ENCODE data around the gene ERBB4. TPM values are rescaled to one million over a fixed set of nuclear protein-coding genes. Genes with fewer than 3 reads are reported as not detected.
"Not testable (repeated sequence)": the region's sequence is repeated elsewhere in the genome, so short reads cannot be mapped to it uniquely, and the experiment has no call there.

Gene ERBB4
- total RNA-seq, 1 experiment from 2014 or later: 0.06 TPM

- peak; percentile 65 for DNase-seq (ENCODE audit: low read depth)
These were observed 927.5 kb downstream of the ERBB4 start for GRCh38 chr2:211611061-211611518.

GRCh38 chr2:211609127-211609526 lies 929.5 kb downstream of the ERBB4 start:
- DNase-seq (ENCODE audit: low read depth): no peak

DNA sequence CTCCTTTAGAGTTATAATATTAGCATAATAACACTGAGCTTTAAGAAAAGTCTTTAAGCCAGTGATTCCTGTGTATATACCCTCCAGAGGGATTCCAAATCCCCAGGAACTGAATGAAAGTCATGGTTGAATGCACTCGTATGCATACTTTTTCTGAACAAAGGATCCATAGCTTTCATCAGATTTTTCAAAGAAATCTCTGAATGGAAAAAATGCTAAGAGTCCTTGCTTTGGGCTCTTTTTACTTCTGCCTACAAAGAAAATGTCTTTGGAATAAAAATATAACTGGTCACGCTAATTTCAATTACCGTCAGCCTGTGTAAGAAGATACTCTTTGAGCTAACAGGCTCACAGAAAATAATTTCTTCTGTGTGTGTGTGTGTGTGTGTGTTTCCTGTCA lies 939.5 kb downstream of the ERBB4 start:
- DNase-seq (ENCODE audit: low read depth): no peak

- no peak for DNase-seq (ENCODE audit: low read depth)
These were observed 940.4 kb downstream of the ERBB4 start for GRCh38 chr2:211598238-211598637.

GRCh38 chr2:211592006-211592405 lies 946.6 kb downstream of the ERBB4 start:
- DNase-seq (ENCODE audit: low read depth): not testable (repeated sequence)

- no peak for DNase-seq (ENCODE audit: low read depth)
These were observed 947.2 kb downstream of the ERBB4 start for GRCh38 chr2:211591426-211591825.

DNA sequence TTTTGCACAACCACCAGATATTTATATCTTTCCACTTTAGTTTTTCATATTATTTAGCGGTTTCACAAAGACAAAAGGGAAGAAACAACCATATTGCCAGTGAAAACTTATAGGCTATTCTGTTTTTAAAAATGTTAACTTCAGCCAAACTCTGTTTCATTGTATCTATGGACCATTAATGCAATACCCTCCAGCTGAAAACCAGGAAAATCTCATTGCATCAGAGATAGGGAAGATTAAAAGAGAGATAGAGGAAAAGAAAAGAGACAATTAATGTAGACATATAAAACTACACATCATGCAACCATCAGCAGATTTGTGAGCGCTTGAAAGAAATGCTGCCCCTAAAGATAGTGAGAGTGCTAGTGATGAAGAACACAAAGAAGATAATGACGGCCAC lies 970.2 kb downstream of the ERBB4 start:
- DNase-seq (ENCODE audit: low read depth): no peak

DNA sequence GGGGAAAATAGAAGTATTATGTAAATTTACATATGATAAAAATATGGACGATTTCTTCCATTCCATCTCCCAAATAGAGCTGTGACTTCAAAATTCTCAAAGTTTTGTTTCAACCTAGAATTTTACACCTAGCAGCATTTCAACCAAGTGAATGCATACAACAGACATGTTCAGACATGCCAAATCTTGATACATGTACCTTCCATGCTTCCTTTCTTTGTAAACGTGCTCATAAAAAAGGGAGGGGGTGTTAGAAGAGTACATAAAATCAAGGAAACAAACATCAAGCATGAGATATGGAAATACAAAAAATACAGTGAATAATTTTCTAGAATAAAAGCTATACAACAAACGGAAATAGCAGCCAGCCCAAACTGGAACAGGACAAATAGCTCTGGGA lies 974.2 kb downstream of the ERBB4 start:
- DNase-seq (ENCODE audit: low read depth): no peak

- no peak for DNase-seq (ENCODE audit: low read depth)
These were observed 993.0 kb downstream of the ERBB4 start for GRCh38 chr2:211545582-211545981.

GRCh38 chr2:211534632-211535031 lies 1004.0 kb downstream of the ERBB4 start:
- peak; percentile 5 for DNase-seq (ENCODE audit: low read depth)

DNA sequence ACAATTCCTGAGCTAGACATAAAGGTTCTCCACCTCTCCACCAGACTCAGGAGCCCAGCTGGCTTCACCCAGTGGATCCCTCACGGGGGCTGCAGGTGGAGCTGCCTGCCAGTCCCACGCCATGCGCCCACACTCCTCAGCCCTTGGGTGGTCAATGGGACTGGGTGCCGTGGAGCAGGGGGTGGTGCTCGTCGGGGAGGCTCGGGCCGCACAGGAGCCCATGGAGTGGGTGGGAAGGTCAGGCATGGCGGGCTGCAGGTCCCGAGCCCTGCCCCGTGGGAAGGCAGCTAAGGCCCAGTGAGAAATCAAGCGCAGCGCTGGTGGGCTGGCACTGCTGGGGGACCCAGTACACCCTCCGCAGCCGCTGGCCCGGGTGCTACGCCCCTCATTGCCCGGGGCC lies 1014.4 kb downstream of the ERBB4 start:
- not testable (repeated sequence) for DNase-seq (ENCODE audit: low read depth)

DNA sequence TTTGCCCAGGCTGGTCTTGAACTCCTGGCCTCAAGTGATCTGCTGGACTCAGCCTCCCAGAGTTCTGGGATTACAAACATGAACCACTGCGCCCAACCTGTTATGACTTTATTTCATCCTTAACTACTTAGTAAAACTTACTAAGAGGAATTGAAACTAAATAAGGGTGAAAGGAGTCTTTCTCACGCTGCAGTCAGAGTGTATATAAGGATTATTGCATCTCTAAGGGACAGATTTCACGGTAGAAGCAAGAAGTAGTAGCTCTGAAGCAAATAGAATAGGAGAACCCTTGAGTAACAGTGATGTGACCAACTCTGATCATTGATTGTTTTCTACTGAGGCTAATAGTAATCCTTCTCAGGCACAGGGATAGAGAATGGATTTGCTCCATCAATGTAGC lies 1022.1 kb downstream of the ERBB4 start:
- DNase-seq (ENCODE audit: low read depth): no peak

DNA sequence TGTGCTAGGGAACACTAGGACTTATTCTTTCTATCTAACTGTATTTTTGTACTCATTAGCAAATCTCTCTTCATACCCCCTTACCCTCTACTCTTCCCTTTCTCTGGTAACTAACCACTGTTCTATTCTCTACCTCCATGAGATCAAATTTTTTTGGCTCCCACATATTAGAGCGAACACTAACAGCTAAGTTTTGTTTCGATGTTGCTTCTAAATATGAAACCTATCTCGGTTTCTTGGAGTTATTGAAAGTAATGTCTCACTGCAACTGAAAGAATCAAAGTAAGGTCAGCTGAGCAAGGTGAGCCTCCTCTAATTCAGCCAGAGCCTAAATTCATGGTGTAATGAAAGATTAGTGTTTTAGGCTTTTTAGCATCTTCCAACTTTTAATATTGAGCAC lies 1024.6 kb downstream of the ERBB4 start:
- no peak for DNase-seq (ENCODE audit: low read depth)

GRCh38 chr2:211513446-211513845 lies 1025.2 kb downstream of the ERBB4 start:
- no peak for DNase-seq (ENCODE audit: low read depth)

- DNase-seq (ENCODE audit: low read depth): no peak
These were observed 1025.8 kb downstream of the ERBB4 start for GRCh38 chr2:211512806-211513205.

- DNase-seq (ENCODE audit: low read depth): no peak
These were observed 1034.7 kb downstream of the ERBB4 start for GRCh38 chr2:211503856-211504255.

DNA sequence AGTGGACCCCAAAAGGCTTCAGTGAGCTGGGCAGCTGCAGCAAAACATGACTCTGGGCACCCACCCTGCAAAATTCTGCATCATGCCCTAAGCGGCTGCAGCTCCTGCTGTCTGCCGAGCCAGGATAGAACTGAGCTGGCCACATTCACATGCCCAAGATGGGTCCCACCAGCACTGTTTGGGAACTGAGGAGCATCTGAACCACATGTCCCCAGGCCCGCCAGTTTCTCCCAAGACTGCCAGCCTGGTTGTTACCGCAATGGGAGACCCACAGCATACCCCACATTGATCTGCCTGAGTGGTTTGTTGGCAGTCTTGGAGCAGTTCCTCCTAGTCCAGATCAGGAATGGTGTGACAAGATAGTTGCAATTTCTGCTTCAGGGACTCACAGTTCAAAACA lies 1035.4 kb downstream of the ERBB4 start:
- no peak for DNase-seq (ENCODE audit: low read depth)

DNA sequence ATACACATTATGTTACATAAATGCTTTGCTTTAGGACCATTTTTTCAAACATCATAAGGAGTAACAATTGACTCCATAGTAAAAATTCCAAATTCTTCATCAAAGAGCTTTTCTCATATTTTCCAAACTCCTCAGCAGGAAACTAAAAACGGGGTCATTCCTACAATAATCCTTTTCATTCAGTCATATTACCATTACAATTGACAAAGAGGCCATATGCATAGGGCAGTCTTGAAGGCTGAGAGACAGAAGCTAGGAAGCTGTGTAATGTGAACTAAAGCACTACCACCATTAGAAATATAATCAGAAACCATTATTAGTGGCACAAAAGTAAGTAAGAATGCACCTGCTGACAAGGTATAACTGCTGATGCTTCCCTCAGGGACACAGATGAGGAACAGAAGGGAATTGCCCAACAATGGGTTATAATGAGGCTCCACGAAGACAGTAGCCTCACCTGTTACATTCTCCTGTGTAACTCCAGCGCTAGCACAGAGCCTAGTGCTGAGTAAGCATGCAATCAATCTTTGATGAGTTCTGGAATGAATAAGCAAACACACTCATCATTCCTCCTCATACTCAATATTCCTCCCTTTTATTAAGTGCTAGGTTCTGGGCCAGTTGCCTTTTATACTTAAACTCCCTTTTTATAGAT lies 1039.9 kb downstream of the ERBB4 start:
- DNase-seq (ENCODE audit: low read depth): no peak

- DNase-seq (ENCODE audit: low read depth): no peak
These were observed 1043.3 kb downstream of the ERBB4 start for GRCh38 chr2:211495339-211495738.

- DNase-seq (ENCODE audit: low read depth): no peak
These were observed 1044.1 kb downstream of the ERBB4 start for GRCh38 chr2:211494536-211494935.

DNA sequence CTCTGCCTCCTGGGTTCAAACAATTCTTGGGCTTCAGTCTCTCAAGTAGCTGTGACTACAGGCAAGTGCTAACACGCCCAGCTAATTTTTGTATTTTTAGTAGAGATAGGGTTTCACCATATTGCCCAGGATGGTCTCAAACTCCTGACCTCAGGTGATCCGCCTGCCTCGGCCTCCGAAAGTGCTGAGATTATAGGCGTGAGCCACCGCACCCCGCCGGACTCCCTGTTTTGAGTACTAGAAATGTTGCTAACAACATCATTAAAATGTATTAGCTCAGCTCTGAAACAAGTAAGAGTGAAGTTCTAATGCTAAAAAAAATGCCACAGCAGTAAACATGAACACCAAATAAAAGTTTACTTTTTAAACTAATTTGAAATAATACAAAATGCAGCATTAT lies 1044.5 kb downstream of the ERBB4 start:
- DNase-seq (ENCODE audit: low read depth): no peak

DNA sequence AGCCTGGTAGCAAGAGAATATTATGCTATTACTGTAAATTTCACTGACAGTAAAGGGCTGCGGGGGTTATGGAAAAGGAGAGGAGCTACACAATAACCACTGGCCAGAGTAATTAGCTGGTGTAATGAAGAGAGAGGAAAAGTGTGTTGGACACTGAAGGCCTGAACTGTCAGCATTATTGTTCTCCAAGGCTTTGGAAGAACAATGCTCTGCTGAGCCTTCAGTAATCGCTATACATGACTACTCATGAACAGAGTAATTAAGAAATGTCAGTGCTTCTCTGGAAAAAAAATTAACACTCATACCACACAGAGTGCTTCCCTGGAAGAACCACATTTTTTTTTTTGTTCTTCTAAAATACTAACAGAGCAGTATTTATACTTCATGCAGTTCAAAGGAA lies 1050.9 kb downstream of the ERBB4 start:
- DNase-seq (ENCODE audit: low read depth): no peak

DNA sequence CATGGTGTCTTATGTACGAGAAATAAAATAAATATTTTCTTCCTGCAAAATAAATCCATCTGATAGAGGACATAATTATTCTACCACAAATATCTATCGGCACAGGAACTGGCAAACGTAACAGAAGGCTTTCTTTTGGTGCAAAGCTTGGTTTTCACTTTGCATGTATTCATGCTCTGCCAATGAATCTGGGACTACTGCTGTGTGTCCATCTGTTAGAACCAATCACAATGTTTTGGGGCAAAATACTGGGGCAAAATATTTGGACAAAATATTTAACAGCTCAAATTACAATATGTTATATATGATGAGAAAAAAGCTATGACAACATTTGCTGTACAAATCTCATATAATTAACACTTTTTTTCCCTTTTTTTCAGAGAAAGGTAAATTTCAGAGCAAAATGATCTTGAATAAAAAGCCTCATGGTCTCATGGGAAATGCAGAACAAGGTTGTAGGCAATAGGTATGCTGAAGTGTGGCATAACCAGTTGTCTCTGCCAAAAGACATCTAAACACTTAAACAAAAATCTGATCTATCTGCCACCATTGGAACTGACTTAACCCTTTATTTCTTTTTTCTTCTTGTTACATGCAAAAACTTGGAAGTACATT lies 1059.0 kb downstream of the ERBB4 start:
- DNase-seq (ENCODE audit: low read depth): no peak
